ENCODE measurements around the gene HOXB9. TPM values are rescaled to one million over a fixed set of nuclear protein-coding genes. Genes with fewer than 3 reads are reported as not detected.

The HOXB9 gene
- total RNA-seq, 6 experiments from 2014 or later: not detected

- H3K27me3 Mint-ChIP-seq (ENCODE audit: insufficient read depth): peaks cover 86% of the 10 kb centered on the region
- no peak overlapping the region for H3K27ac Mint-ChIP-seq
Measured at GRCh38 chr17:48586355-48587258, 39.6 kb downstream of the HOXB9 start.

GRCh38 chr17:48584223-48584741, 41.9 kb downstream of the HOXB9 start:
- no peak for DNase-seq
- TF ChIP-seq, protein P1, sequence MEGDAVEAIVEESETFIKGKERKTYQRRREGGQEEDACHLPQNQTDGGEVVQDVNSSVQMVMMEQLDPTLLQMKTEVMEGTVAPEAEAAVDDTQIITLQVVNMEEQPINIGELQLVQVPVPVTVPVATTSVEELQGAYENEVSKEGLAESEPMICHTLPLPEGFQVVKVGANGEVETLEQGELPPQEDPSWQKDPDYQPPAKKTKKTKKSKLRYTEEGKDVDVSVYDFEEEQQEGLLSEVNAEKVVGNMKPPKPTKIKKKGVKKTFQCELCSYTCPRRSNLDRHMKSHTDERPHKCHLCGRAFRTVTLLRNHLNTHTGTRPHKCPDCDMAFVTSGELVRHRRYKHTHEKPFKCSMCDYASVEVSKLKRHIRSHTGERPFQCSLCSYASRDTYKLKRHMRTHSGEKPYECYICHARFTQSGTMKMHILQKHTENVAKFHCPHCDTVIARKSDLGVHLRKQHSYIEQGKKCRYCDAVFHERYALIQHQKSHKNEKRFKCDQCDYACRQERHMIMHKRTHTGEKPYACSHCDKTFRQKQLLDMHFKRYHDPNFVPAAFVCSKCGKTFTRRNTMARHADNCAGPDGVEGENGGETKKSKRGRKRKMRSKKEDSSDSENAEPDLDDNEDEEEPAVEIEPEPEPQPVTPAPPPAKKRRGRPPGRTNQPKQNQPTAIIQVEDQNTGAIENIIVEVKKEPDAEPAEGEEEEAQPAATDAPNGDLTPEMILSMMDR (IDR thresholded peaks at IDR 0.05): no peak
- peaks cover 25% of the 10 kb centered on the region for H3K4me1 Mint-ChIP-seq (ENCODE audit: low read depth)

More at GRCh38 chr17:48586355-48587258, 39.6 kb downstream of the HOXB9 start:
- Mint-ChIP-seq H3K4me3 (peak overlapping the region; percentile 91), H3K4me1 (ENCODE audit: low read depth) (peaks cover 30% of the 10 kb centered on the region), H3K36me3 (ENCODE audit: low read depth) (no peaks in the 10 kb centered on the region; the same call in 1 of the 2 replicates), H3K9me3 (no peaks in the 10 kb centered on the region)
- DNase-seq: no peak
- TF ChIP-seq, protein P1 (IDR thresholded peaks at IDR 0.05): no peak

GRCh38 chr17:48583708-48584222, 42.4 kb downstream of the HOXB9 start:
- H3K36me3 Mint-ChIP-seq (ENCODE audit: low read depth): no peaks in the 10 kb centered on the region
- no peak overlapping the region for H3K4me3 Mint-ChIP-seq
- H3K27ac Mint-ChIP-seq: no peak overlapping the region
- TF ChIP-seq, protein P1 (IDR thresholded peaks at IDR 0.05): no peak
- no peaks in the 10 kb centered on the region for H3K9me3 Mint-ChIP-seq
- peaks cover 83% of the 10 kb centered on the region for H3K27me3 Mint-ChIP-seq (ENCODE audit: insufficient read depth)
- DNase-seq: no peak
- peaks cover 25% of the 10 kb centered on the region for H3K4me1 Mint-ChIP-seq (ENCODE audit: low read depth)

More at GRCh38 chr17:48584223-48584741, 41.9 kb downstream of the HOXB9 start:
- Mint-ChIP-seq H3K9me3 (no peaks in the 10 kb centered on the region), H3K36me3 (ENCODE audit: low read depth) (no peaks in the 10 kb centered on the region), H3K27me3 (ENCODE audit: insufficient read depth) (peaks cover 83% of the 10 kb centered on the region), H3K27ac (no peak overlapping the region), H3K4me3 (no peak overlapping the region; the same call in 1 of the 2 replicates)

GRCh38 chr17:48582750-48583069, 43.4 kb downstream of the HOXB9 start:
- DNase-seq: no peak
- Mint-ChIP-seq H3K4me3 (no peak overlapping the region), H3K27ac (no peak overlapping the region), H3K4me1 (ENCODE audit: low read depth) (peaks cover 25% of the 10 kb centered on the region), H3K36me3 (ENCODE audit: low read depth) (no peaks in the 10 kb centered on the region), H3K27me3 (ENCODE audit: insufficient read depth) (peaks cover 77% of the 10 kb centered on the region), H3K9me3 (no peaks in the 10 kb centered on the region)
- TF ChIP-seq, protein P1 (IDR thresholded peaks at IDR 0.05): no peak

DNA sequence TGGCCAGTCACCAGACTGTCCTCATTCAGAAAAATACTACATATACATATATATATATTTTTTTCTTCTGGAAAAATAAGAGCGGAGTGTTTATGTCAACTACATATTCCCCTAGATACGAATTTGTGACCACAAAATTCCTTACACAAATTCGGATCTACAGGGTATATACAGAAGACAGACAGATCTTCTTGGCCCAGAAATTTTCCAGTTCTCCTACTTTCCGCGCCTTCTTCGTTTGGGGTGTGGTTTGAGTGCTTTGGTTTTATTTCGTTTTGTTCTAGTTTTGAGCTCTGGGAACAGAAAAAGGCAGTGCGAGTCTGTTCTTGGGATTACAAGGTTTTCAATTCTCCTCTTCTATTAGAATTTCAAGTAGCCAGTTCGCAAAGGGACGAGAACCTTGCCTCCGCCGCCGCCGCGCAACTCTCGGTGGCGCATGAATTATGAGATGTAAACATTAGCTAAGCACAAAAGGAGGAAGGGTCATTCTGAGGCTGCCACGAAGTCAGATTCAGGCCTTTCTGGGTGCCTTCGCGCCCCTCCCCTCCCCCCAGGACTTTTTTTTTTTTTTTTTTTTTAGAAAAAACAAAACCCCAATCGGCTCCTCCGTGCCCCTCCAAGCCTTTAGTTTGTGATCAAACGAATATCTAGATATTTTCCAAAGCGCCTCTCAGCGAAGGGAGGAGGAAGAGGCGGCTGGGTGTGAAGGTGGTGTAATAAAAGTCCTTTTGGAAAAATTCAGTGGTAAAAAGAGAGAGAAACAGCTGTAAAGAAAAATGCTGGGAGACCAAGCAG, 46.2 kb downstream of the HOXB9 start:
- no peak for DNase-seq

More for the DNA sequence above, 46.2 kb downstream of the HOXB9 start:
- Mint-ChIP-seq H3K4me1 (ENCODE audit: low read depth) (peaks cover 9% of the 10 kb centered on the region), H3K4me3 (no peak overlapping the region), H3K36me3 (ENCODE audit: low read depth) (no peaks in the 10 kb centered on the region), H3K27ac (no peak overlapping the region), H3K27me3 (ENCODE audit: insufficient read depth) (peaks cover 76% of the 10 kb centered on the region), H3K9me3 (no peaks in the 10 kb centered on the region)
- TF ChIP-seq, protein P1 (IDR thresholded peaks at IDR 0.05): no peak
